GM23338 (cell line): Measurements from ENCODE around the gene DHRSX. TPM values are rescaled to one million over a fixed set of nuclear protein-coding genes. Genes with fewer than 3 reads are reported as not detected.

ENCODE experiments used
- ATAC-seq: fragments of 200-7000 bp; cut with Tn5 transposase; 3 replicates; pipeline ENCODE4 v1.9.1; 2020
- DNase-seq: peaks from one replicate; pipeline ENCODE4 v3.0.0-alpha.2; 2015; ENCODE audit warnings: low spot score
- H2AFZ ChIP-seq: fragments of 200-600 bp; sonication (generic); 2 replicates; pipeline ENCODE4 v1.8.0; 2016; ENCODE audit warnings: antibody characterized with exemption, mild to moderate bottlenecking, moderate library complexity
- H3F3A ChIP-seq: fragments of 200-600 bp; sonication (generic); replicated peaks from 2 replicates; pipeline ENCODE4 v1.8.0; 2017; ENCODE audit warnings: antibody characterized with exemption, mixed run types, low read depth
- H3K27ac ChIP-seq: fragments of 200-600 bp; sonication (generic); 2 replicates; pipeline ENCODE4 v1.6.1; 2016; ENCODE audit warnings: low read depth
- H3K27me3 ChIP-seq: fragments of 200-600 bp; sonication (generic); 2 replicates; pipeline ENCODE4 v1.8.0; 2016; ENCODE audit warnings: mild to moderate bottlenecking, mixed run types, moderate library complexity; ENCODE audit not compliant: insufficient read depth
- H3K36me3 ChIP-seq: fragments of 200-600 bp; sonication (generic); 2 replicates; pipeline ENCODE4 v1.8.0; 2016; ENCODE audit warnings: mild to moderate bottlenecking; ENCODE audit not compliant: insufficient read depth
- H3K4me1 ChIP-seq: fragments of 200-600 bp; sonication (generic); 2 replicates; pipeline ENCODE4 v1.8.0; 2016; ENCODE audit warnings: mild to moderate bottlenecking, moderate library complexity; ENCODE audit not compliant: insufficient read depth
- H3K4me2 ChIP-seq: fragments of 200-600 bp; sonication (generic); 2 replicates; pipeline ENCODE4 v1.7.1; 2017; ENCODE audit warnings: mixed run types
- H3K4me3 ChIP-seq: fragments of 200-600 bp; sonication (generic); 2 replicates; pipeline ENCODE4 v1.6.1; 2016; ENCODE audit warnings: mixed run types
- H3K79me2 ChIP-seq: fragments of 200-600 bp; sonication (generic); replicated peaks from 2 replicates; pipeline ENCODE4 v1.8.0; 2017; ENCODE audit warnings: mild to moderate bottlenecking; ENCODE audit not compliant: insufficient read depth
- H3K9me2 ChIP-seq: fragments of 200-600 bp; sonication (generic); 2 replicates; pipeline ENCODE4 v1.8.0; 2017; ENCODE audit not compliant: insufficient read depth
- H4K20me1 ChIP-seq: fragments of 200-600 bp; sonication (generic); replicated peaks from 2 replicates; pipeline ENCODE4 v1.8.0; 2017; ENCODE audit warnings: mild to moderate bottlenecking; ENCODE audit not compliant: insufficient read depth
- H3K27ac Mint-ChIP-seq: 2 replicates; pipeline ENCODE4 v1.8.0; 2020; ENCODE audit warnings: inconsistent platforms, mild to moderate bottlenecking, moderate library complexity, mixed read lengths
- H3K27me3 Mint-ChIP-seq: 3 replicates; pipeline ENCODE4 v1.8.0; 2022; ENCODE audit warnings: low read depth, mild to moderate bottlenecking, moderate library complexity, mixed read lengths, inconsistent platforms; ENCODE audit not compliant: insufficient read depth, poor library complexity
- H3K36me3 Mint-ChIP-seq: 3 replicates; pipeline ENCODE4 v1.8.0; 2021; ENCODE audit warnings: low read depth, mild to moderate bottlenecking, inconsistent platforms, moderate library complexity, mixed read lengths
- H3K4me1 Mint-ChIP-seq: 3 replicates; pipeline ENCODE4 v1.8.0; 2020; ENCODE audit warnings: mild to moderate bottlenecking, inconsistent platforms, mixed read lengths
- H3K4me3 Mint-ChIP-seq: 3 replicates; pipeline ENCODE4 v1.8.0; 2021; ENCODE audit warnings: moderate library complexity, mild to moderate bottlenecking, inconsistent platforms, mixed read lengths
- H3K9me3 Mint-ChIP-seq: 3 replicates; pipeline ENCODE4 v1.8.0; 2020; ENCODE audit warnings: moderate library complexity, mild to moderate bottlenecking, inconsistent platforms, mixed read lengths
- CREB1 ChIP-seq: fragments of 250-450 bp; sonication (Bioruptor Pico); IDR thresholded peaks from 2 replicates; pipeline ENCODE4 v1.5.0; 2020; ENCODE audit warnings: low read depth, mild to moderate bottlenecking, moderate library complexity
- EZH2 ChIP-seq: fragments of 200-600 bp; sonication (generic); IDR thresholded peaks from one replicate; pipeline ENCODE4 v1.8.0; 2017; ENCODE audit warnings: antibody characterized with exemption, mild to moderate bottlenecking, low read depth; ENCODE audit not compliant: unreplicated experiment
- JUNB ChIP-seq: IDR thresholded peaks from one replicate; pipeline ENCODE4 v1.6.1; 2016; ENCODE audit warnings: antibody characterized with exemption; ENCODE audit not compliant: unreplicated experiment
- NANOG ChIP-seq: IDR thresholded peaks from 2 replicates; pipeline ENCODE4 v1.6.1; 2016; ENCODE audit warnings: antibody characterized with exemption, borderline replicate concordance
- POLR2AphosphoS5 ChIP-seq: IDR thresholded peaks from 2 replicates; pipeline ENCODE4 v1.6.1; 2016; ENCODE audit warnings: antibody characterized with exemption, low read depth
- STAT1 ChIP-seq: IDR thresholded peaks from one replicate; pipeline ENCODE4 v1.6.1; 2016; ENCODE audit warnings: antibody characterized with exemption; ENCODE audit not compliant: unreplicated experiment
- ZNF114 ChIP-seq: fragments of 250-450 bp; sonication (Bioruptor Pico); IDR thresholded peaks from 2 replicates; pipeline ENCODE4 v1.5.0; 2020; ENCODE audit warnings: mild to moderate bottlenecking, moderate library complexity
- polyA plus RNA-seq: library from polyadenylated mRNA; unstranded; fragments of >200 nt; fragmentation: Nextera tagmentation; extraction: Ambion mirVana; gene quantifications from 2 replicates; pipeline ENCODE4 v1.2.1, GENCODE V29; 2016
- total RNA-seq: library from RNA; depleted of rRNA; stranded (reverse); fragments of >200 nt; shearing (Covaris generic); gene quantifications from 2 replicates; pipeline ENCODE4 v1.2.3, GENCODE V29; 2014
- TF ChIP-seq, protein P1 (sequence below): IDR thresholded peaks from 2 replicates; pipeline ENCODE4 v1.6.1; 2016; ENCODE audit warnings: antibody characterized with exemption
- TF ChIP-seq, protein P2 (sequence below), 2 experiments: fragments of 200-600 bp in 1 of 2; sonication (generic) in 1 of 2; conservative IDR thresholded peaks; 2 replicates each; pipeline versions ENCODE4 v1.5.1 to v1.6.1; 2016 to 2017; ENCODE audit warnings: antibody characterized with exemption in 2 of 2, low read depth in 2 of 2, mild to moderate bottlenecking in 2 of 2, moderate library complexity in 1 of 2
- TF ChIP-seq, protein P3 (sequence below): IDR thresholded peaks from one replicate; pipeline ENCODE4 v1.6.1; 2018; ENCODE audit warnings: antibody characterized with exemption; ENCODE audit not compliant: unreplicated experiment

Gene DHRSX
- total and polyA plus RNA-seq, 2 experiments from 2014 or later: 33.9 to 43.0 TPM

DNA sequence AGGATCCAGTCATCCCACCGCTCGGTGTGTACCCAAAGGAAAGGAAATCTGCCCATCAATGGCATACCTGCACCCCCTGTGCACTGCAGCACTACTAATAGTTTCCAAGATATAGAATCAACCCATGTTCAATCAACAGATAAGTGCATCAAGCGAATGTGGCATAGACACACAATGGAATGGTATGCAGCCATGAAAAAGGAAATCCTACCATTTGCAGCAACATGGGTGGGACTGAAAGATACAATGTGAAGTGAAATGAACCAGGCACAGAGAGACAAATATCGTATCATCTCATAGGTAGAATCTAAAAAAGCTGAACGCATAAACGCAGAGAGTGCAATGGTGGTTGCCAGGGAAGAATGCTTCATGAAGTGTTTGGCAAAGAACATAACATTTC is 42.5 kb downstream of the DHRSX start:
- H3K27ac Mint-ChIP-seq: no peak overlapping the region
- H2AFZ ChIP-seq: no peak overlapping the region
- 0 out of 2 replicates have a peak, but pooled peaks cover 2% of the 10 kb centered on the region for H3F3A ChIP-seq
- peaks cover 18% of the 10 kb centered on the region for H3K27me3 Mint-ChIP-seq
- 0 out of 2 replicates have a peak, but pooled peaks cover 6% of the 10 kb centered on the region for H3K36me3 ChIP-seq
- H4K20me1 ChIP-seq: no peaks in the 10 kb centered on the region
- H3K4me2 ChIP-seq: no peak overlapping the region
- TF ChIP-seq STAT1: no peak
- no peak for TF ChIP-seq EZH2
- TF ChIP-seq POLR2AphosphoS5: no peak
- TF ChIP-seq, protein P1, sequence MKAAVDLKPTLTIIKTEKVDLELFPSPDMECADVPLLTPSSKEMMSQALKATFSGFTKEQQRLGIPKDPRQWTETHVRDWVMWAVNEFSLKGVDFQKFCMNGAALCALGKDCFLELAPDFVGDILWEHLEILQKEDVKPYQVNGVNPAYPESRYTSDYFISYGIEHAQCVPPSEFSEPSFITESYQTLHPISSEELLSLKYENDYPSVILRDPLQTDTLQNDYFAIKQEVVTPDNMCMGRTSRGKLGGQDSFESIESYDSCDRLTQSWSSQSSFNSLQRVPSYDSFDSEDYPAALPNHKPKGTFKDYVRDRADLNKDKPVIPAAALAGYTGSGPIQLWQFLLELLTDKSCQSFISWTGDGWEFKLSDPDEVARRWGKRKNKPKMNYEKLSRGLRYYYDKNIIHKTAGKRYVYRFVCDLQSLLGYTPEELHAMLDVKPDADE: no peak
- no peak for TF ChIP-seq JUNB
- TF ChIP-seq, protein P2, sequence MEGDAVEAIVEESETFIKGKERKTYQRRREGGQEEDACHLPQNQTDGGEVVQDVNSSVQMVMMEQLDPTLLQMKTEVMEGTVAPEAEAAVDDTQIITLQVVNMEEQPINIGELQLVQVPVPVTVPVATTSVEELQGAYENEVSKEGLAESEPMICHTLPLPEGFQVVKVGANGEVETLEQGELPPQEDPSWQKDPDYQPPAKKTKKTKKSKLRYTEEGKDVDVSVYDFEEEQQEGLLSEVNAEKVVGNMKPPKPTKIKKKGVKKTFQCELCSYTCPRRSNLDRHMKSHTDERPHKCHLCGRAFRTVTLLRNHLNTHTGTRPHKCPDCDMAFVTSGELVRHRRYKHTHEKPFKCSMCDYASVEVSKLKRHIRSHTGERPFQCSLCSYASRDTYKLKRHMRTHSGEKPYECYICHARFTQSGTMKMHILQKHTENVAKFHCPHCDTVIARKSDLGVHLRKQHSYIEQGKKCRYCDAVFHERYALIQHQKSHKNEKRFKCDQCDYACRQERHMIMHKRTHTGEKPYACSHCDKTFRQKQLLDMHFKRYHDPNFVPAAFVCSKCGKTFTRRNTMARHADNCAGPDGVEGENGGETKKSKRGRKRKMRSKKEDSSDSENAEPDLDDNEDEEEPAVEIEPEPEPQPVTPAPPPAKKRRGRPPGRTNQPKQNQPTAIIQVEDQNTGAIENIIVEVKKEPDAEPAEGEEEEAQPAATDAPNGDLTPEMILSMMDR (conservative IDR thresholded peaks at IDR 0.05; ENCODE audit: low read depth in 2 of 2): no peak
- TF ChIP-seq ZNF114 (CRISPR knock-in tag): no peak
- no peak for TF ChIP-seq NANOG
- TF ChIP-seq CREB1 (CRISPR knock-in tag): no peak
- TF ChIP-seq, protein P3, sequence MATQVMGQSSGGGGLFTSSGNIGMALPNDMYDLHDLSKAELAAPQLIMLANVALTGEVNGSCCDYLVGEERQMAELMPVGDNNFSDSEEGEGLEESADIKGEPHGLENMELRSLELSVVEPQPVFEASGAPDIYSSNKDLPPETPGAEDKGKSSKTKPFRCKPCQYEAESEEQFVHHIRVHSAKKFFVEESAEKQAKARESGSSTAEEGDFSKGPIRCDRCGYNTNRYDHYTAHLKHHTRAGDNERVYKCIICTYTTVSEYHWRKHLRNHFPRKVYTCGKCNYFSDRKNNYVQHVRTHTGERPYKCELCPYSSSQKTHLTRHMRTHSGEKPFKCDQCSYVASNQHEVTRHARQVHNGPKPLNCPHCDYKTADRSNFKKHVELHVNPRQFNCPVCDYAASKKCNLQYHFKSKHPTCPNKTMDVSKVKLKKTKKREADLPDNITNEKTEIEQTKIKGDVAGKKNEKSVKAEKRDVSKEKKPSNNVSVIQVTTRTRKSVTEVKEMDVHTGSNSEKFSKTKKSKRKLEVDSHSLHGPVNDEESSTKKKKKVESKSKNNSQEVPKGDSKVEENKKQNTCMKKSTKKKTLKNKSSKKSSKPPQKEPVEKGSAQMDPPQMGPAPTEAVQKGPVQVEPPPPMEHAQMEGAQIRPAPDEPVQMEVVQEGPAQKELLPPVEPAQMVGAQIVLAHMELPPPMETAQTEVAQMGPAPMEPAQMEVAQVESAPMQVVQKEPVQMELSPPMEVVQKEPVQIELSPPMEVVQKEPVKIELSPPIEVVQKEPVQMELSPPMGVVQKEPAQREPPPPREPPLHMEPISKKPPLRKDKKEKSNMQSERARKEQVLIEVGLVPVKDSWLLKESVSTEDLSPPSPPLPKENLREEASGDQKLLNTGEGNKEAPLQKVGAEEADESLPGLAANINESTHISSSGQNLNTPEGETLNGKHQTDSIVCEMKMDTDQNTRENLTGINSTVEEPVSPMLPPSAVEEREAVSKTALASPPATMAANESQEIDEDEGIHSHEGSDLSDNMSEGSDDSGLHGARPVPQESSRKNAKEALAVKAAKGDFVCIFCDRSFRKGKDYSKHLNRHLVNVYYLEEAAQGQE: no peak
- H3K9me2 ChIP-seq: no peaks in the 10 kb centered on the region
- H3K27ac ChIP-seq: no peak overlapping the region
- no peak overlapping the region for H3K4me3 Mint-ChIP-seq
- H3K79me2 ChIP-seq: peaks cover 89% of the 10 kb centered on the region
- DNase-seq (no peak), ATAC-seq (no peak)
- H3K4me1 Mint-ChIP-seq: peaks cover 24% of the 10 kb centered on the region
- no peak overlapping the region for H3K4me3 ChIP-seq
- H3K4me1 ChIP-seq: peaks cover 3% of the 10 kb centered on the region; the same call in 1 of the 2 replicates
- peaks cover 21% of the 10 kb centered on the region for H3K9me3 Mint-ChIP-seq
- no peaks in the 10 kb centered on the region for H3K27me3 ChIP-seq
- H3K36me3 Mint-ChIP-seq: peaks cover 52% of the 10 kb centered on the region
